Head of caudate nucleus (tissue), 42 donors: ENCODE data around the gene PTPRM.

Experiments used
- DNase-seq, 42 donors: peaks; one replicate each; pipeline versions ENCODE4 v3.0.0 to v3.0.0-alpha.2; 2020 to 2021; ENCODE audit warnings: mixed read lengths in 7 of 42
- intact Hi-C: fragments of 100-400 bp; cut with DNase I; formaldehyde crosslinking; loops from one replicate; pipeline ENCODE4 v1.15.0; 2022

Gene PTPRM

DNA sequence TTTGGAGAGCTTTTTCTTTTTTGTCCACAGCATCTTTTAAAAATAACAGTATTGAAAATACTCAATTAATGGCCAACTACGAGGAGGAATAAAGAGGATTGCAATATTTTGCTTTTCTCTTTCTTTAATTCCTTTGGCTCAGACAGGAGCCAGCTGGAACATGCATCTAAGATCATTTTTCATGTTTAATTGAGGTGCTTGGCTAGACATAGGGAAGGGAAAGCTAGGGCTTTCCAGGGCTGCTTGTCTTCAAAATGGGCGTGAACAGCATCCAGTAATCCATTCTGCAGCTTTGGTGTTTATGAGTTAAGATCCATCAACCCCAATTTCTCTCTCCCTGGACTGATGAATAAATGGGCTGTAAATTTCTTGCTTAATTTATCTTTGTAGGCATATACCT, 323.0 kb downstream of the PTPRM start:
- no peak for DNase-seq
- intact Hi-C loops, result no loop called here

DNA sequence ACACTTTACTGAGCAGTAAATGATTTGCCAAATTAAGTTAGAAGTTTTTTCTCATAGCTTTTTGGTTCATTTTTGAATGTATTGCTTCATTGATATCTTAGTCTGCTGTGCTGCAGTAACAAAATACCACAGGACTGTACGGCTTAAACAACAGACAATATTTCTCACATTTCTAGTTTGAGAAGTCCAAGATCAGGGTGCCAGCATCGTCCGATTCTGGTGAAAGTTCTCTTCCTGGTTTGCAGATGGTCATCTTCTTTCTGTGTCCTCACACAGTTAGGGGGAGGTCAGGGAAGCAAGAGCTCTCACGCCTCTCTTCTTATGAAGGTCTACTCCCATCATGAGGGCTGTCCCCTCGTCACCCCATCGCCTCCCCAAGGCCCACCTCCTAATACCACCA, 325.4 kb downstream of the PTPRM start:
- DNase-seq, result no peak
- intact Hi-C loops, result no loop called here

DNA sequence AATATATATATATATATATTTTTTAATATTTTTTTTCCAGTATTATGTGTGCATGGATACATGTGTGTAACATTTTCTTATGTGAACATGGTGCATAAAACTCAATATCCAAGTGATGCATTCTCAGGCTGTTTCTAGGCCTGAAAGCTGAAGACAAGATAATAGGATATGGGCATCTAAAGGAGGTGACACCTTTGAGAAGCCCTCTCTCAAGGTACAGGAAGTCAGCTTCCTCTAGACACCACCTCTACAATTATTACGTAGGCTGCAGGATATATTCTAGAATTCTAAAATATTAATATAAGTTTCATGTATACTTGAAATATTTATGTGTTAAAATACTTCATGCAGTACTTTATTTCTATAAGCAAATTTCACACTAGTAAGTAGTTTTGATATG, 327.5 kb downstream of the PTPRM start:
- intact Hi-C loops, result no loop called here
- no peak for DNase-seq

DNA sequence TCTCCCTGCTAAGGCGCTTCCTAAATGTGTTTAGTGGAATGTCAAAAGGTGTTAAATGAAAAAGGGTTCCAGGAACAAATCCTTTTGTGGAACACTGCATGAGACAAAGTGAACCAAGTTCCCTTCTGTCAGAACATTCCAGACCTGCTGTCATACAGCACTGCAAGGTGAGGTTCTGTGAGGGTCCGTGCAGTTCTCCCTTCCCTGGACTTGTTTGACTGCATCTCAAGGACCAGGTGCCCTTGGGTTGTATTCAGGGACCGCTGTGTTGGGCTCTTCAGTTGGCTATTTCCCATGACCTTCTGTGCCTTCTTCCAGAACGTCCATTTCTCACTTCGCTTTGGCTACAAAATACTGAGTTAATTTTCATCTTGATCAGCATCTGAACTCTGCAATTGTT, 328.2 kb downstream of the PTPRM start:
- DNase-seq, result no peak
- intact Hi-C loops, result no loop called here

DNA sequence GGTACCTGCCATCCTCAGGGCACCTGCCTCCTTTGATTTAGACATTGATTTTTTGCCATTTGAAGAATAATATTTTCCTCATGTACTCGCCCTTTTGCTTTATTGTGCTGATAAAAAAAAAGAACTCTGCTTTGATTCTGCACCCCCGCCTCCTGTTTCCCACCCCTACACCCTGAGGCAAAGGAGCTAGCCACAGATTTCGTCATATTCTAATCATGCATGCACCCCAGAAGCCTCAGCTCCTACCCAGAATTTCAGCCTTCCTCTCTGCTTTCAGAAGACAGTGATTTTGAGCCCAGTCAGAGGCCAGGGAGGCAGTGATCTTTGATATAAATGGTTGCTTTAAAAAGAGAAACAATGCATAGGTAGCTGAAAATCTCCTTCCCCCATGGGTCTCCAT, 329.0 kb downstream of the PTPRM start:
- no peak for DNase-seq
- intact Hi-C loops, result no loop called here

- DNase-seq, result no peak
- intact Hi-C loops, result no loop called here
Observed at GRCh38 chr18:7896805-7897518, 329.8 kb downstream of the PTPRM start.

GRCh38 chr18:7898181-7898580, 331.1 kb downstream of the PTPRM start:
- intact Hi-C loops, result no loop called here
- no peak for DNase-seq

- intact Hi-C loops, result no loop called here
Observed at GRCh38 chr18:7899078-7899477, 332.0 kb downstream of the PTPRM start.

DNA sequence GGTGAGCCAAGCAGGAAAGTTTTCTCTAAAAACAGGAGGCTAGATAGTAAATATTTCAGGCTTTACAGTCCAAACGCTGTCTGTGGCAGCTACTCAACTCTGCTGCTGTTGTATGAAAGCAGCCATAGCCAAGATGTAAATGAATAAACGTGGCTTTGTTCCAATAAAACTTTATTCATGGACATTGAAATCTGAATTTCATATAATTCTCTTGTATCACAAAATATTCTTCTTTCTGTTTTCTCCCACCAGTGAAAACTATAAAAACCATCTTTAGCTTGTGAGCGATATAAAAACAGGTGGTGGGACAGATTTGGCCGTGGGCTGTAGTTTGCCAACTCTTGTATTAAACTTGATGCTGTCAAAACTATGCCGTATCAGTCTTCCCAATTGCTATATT, 333.0 kb downstream of the PTPRM start:
- intact Hi-C loops, result no loop called here
- DNase-seq, result no peak

More at GRCh38 chr18:7899078-7899477, 332.0 kb downstream of the PTPRM start:
- DNase-seq, result no peak

DNA sequence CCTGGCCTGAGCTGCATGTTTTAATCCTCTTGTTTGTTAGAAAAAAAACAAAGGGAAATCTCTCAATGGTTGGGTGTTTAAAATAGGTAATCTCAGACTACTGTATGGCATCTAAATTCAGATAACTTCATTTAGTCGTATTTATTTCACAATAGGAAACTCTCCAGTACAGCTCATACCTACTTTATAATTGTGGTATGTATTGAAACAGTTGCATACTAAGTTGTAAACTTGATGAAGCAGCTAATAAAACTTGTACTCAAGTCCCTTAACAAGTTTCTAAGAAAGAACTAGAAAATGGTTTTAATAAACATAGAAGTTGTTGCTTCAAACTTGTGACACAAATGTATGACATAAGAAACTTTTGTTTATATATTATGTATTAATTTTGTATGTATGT, 334.5 kb downstream of the PTPRM start:
- DNase-seq, result no peak
- intact Hi-C loops, result no loop called here

GRCh38 chr18:7902399-7902839, 335.3 kb downstream of the PTPRM start:
- intact Hi-C loops, result no loop called here
- DNase-seq, result no peak

DNA sequence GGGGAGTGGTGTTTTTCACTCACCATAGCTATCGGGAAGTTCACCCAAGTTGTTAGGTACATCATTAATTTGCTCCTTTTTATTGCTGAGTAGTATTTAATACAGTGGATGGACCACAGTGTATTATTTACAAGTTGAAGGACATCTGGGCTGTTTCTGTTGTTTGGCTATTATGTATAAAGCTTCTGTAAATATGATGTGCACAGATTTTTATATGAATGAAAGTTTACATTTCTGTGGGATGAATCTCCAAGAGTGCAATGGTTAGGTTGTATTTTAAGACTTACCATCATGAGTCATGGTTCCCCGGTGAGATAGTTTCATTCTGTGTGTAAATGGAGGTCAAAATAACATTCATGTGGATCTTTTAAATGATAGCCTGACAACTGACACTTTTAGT, 337.4 kb downstream of the PTPRM start:
- intact Hi-C loops, result no loop called here
- no peak for DNase-seq

- intact Hi-C loops, result no loop called here
- DNase-seq, result no peak
Observed at GRCh38 chr18:7908681-7909299, 341.7 kb downstream of the PTPRM start.

- intact Hi-C loops, result no loop called here
- no peak for DNase-seq
Observed at GRCh38 chr18:7914834-7915670, 347.9 kb downstream of the PTPRM start.

GRCh38 chr18:7918701-7919100, 351.6 kb downstream of the PTPRM start:
- intact Hi-C loops, result no loop called here
- DNase-seq, result no peak

GRCh38 chr18:7919565-7919964, 352.4 kb downstream of the PTPRM start:
- intact Hi-C loops, result no loop called here

GRCh38 chr18:7921938-7922587, 354.9 kb downstream of the PTPRM start:
- DNase-seq, result no peak
- intact Hi-C loops, result no loop called here

More at GRCh38 chr18:7919565-7919964, 352.4 kb downstream of the PTPRM start:
- no peak for DNase-seq

DNA sequence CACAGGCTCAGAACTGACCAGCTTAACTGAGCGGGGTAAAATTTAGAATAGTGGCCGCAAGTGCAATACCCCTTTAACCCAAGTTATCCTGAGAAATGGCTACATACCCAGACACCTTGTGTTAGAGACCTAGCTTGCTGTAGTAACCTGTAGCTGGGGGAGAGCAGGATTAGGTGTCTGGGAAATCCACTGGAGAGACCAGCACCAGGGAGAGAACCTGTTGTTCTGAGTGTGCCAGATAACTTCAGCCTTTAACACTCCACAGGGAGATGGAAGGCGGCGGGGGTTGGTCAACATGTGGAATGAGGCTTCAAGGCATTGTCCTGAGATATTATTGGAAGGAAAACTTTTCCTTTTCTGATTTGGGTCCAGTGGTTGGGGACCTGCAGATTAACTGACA, 356.0 kb downstream of the PTPRM start:
- no peak for DNase-seq
- intact Hi-C loops, result no loop called here

DNA sequence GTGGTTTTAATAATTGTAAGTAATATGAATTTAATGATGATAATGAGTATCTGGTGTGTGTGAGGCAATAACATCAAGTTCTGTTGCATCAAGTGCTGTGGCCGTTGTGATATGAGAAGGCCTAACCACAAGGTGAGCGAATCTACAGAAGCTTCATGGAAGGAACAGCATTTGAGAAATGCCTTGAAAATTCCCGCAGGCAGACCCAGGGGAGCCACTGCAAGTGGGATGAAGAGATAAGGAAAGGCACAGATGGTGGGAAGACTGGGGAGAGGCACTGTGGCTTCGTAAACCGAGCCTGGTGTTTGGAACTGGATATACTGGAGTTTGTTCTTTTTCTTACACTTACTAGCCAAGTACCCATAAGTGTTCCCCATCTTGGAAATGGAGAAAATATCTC, 357.5 kb downstream of the PTPRM start:
- no peak for DNase-seq
- intact Hi-C loops, result no loop called here

- intact Hi-C loops, result no loop called here
Observed at GRCh38 chr18:7926526-7926925, 359.4 kb downstream of the PTPRM start.

More at GRCh38 chr18:7926526-7926925, 359.4 kb downstream of the PTPRM start:
- DNase-seq, result no peak
